NCI-H1092 (cell line): ENCODE results near the gene TAMALIN.
A peak's percentile ranks its signal among the peaks of the same experiment; 100 is the strongest.

Experiments used
- DNase-seq: peaks from one replicate; lab custom pipeline; 2025; lab: John Stamatoyannopoulos, UW

Gene TAMALIN

DNA sequence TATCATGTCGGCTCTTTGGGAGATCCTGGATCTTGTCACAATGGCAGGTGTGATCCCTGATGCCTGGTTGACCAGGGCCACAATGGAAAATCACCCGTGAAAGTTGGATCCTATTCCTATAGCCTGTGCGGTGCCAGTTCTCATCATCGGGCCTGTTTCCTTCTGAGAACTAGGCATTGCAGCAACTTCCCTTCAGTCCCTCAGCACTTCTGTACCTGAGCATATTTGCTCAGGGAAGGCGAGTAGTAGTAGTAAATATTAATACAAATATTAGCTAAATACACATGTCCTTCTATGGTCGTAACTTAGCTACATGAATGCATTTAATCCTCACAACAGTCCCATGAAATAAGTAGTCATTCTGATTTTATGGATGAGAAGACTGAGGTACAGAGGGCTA, 22.1 kb upstream of the TAMALIN start:
- no peak for DNase-seq

DNA sequence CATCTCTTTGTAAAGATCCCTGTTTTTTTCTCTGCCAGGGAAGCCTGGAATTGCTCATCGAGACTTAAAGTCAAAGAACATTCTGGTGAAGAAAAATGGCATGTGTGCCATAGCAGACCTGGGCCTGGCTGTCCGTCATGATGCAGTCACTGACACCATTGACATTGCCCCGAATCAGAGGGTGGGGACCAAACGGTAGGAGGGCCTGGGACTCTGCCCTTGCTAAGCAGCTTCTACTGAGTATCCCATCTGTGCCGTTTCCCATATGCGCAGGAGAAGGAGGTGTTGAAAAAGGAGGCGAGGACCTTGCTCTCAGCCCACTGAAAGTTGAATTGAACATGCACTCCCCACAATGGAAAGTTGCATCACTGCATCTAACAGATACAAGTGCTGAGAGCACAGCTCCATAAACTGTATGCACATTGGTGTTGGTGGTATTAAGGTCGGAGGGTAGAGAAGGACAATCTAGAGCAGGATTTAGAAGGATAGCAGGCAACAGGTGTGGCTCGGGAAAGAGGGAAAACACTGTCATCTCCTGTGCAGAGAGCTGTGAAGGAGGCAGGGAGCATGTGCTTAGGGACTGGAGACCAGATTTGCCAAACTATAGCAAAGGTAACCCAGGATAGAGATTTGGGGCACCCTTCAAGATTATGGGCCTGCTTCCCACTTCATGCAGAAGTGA, 21.5 kb upstream of the TAMALIN start:
- no peak for DNase-seq

DNA sequence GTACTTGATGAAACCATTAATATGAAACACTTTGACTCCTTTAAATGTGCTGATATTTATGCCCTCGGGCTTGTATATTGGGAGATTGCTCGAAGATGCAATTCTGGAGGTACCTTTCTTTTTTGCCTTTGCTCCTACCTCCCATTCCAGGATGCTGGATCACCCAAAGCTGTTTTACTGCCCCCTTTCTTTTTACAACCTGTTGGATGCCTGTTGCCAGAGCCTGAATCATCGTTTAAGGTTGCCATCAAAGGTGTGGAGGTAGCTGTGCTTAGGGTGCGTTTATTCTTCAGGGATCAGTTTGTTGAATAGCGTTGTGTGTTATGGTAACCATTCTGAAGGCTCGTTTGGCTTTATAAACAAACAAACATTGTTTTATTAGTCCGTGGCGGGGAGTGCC, 19.9 kb upstream of the TAMALIN start:
- DNase-seq = no peak

DNA sequence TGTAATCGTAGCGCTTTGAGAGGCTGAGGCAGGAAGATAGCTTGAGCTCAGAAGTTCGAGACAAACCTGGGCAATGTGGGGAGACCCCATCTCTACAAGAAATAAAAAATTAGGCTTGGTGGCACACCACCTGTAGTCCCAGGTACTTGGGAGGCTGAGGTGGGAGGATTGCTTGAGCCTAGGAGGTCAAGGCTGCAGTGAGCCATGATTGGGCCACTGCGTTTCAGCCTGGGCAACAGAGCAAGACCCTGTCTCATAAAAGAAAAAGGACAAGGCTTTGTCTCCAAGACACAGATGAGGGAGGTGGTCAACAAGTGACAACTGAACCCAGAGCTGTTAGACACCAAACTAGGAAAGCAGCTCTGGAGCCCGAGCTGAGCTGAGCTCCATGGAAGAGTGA, 14.5 kb upstream of the TAMALIN start:
- no peak for DNase-seq

DNA sequence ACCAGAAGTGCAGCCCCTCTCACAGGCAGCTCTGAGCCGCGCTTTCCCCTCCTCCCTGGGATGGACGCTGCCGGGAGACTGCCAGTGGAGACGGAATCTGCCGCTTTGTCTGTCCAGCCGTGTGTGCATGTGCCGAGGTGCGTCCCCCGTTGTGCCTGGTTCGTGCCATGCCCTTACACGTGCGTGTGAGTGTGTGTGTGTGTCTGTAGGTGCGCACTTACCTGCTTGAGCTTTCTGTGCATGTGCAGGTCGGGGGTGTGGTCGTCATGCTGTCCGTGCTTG, 12.3 kb upstream of the TAMALIN start:
- no peak for DNase-seq

DNA sequence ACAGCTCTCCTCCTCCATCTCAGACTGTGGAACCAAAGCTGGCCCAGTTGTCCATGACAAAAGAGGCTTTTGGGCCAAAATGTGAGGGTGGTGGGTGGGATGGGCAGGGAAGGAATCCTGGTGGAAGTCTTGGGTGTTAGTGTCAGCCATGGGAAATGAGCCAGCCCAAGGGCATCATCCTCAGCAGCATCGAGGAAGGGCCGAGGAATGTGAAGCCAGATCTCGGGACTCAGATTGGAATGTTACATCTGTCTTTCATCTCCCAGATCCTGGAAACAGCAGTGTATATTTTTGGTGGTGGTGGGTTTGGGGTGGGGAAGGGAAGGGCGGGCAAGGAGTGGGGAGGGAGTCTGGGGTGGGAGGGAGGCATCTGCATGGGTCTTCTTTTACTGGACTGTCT, 11.8 kb upstream of the TAMALIN start:
- no peak for DNase-seq

DNA sequence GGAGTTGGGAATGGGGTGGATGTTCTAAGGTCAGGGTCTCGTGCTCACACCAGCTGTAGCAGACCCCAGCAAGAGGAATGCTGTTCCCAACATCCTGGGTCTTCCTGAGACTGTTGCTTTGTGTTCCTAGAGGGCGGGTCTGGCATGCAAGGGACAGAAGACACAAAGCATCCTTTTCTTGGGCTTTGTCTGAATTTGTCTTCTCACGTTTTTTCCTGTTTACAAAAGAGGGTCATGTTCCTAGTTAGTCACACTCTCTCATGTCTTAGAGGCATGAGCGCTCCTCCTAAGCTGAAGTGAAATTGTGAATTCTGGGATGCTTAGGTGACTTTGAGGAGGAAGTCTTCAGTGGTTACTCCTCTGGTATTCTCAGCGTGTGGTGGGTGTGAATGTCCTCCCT, 9.6 kb upstream of the TAMALIN start:
- DNase-seq = no peak

DNA sequence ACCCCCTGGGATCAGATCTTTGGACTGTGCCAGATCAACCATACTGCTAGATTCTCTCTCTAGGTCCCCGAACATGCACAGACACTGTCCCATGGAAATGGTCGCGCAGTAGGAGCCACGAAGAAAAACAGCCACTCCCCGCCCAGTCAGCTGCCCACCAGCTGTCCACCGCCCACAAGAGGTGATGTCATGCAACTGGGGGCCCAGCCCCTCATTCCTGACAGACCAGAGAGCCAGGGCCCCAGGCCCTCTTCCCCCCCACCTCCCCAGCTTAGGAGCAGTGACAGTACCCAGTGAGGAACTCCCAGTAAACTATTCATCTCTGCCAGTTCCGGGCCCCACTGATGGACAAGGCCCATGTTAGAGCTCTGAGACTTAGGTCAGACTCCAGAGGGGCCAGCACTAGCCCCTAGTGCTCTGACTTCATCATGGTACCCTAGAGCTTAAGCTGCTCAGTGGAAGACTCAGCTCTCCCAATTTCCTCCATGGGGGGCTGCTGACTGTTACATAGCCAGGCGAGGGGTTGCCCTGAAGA, 3.7 kb upstream of the TAMALIN start:
- no peak for DNase-seq

DNA sequence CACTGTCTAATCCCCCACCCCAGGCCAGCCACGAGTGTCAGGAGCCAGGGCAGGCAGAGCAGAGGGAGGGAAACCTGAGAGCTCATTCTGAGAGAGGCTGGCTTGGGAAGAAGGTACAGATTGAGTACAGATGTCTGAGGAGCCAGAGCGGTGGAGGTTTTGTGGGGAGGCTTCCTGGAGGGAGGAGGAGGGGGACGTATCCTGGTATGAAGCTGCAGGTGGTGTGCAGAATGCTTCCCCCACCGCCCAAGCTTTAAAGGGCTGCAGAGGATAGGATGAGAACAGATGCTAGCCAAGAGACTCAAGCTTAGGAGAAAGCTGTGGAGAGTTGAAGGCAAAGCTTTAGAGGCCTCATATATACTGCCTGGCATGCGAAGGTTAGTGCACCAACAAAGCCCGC, 3.2 kb upstream of the TAMALIN start:
- DNase-seq = no peak

DNA sequence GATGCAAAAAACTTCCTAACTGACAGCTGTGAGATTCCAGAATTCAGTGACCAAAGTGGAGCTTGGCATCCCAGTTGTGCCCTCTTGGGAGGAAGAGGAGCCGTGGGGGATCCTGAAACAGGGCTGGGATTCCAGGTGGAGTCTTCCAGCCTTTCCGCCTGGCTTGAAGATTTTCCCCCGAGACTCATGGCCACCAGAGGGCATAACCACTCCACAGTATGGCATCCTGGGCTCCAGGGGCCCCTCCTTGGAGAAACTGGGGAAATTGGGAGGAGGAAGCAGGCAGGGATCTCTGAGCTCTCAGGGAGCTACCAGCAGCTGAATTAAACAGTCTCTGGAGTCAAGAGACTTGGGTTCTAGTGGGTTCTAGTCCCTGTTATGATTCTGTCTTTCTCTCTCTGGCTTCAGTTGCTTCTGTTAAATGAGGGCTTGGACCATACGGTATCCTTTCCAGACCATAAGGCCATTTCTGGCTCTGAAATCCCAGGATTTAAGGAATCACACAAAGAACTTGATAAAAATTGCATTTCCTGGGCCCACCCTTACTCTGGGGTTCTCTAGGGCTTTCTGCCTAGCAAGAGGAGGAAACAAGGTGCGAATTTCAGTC, 2.6 kb upstream of the TAMALIN start:
- no peak for DNase-seq

DNA sequence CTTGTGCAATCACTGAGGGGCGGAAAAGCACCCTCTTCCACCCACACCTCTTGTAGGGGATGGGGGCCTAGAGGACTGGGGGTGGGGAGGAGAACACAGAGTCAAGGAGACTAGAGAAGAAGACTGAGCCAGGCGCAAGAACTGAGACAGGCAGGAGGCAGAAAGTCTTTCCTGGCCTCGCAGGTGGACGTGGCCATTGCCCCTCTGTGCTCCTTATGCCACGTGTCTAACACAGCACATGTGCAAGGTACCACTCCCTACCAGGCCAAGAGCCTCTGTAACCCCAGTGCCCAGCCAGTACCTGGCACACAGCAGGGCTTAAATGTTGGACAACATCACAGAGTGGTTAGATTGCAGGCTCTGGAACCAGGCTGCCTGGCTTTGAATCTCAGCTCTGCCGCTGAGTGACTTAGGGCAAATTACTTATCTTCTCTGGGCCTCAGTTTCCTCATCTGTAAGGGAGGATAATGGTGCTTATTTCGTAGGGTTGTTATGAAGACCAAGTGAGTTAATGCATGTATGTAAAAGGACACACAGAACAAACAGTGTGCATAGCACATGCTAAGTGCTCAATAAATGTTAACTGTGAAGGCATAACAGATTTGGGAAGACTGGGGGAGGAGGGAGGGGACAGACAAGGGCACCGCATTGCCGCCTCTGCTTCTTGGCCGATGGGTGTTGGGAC, 1.4 kb upstream of the TAMALIN start:
- DNase-seq = no peak

DNA sequence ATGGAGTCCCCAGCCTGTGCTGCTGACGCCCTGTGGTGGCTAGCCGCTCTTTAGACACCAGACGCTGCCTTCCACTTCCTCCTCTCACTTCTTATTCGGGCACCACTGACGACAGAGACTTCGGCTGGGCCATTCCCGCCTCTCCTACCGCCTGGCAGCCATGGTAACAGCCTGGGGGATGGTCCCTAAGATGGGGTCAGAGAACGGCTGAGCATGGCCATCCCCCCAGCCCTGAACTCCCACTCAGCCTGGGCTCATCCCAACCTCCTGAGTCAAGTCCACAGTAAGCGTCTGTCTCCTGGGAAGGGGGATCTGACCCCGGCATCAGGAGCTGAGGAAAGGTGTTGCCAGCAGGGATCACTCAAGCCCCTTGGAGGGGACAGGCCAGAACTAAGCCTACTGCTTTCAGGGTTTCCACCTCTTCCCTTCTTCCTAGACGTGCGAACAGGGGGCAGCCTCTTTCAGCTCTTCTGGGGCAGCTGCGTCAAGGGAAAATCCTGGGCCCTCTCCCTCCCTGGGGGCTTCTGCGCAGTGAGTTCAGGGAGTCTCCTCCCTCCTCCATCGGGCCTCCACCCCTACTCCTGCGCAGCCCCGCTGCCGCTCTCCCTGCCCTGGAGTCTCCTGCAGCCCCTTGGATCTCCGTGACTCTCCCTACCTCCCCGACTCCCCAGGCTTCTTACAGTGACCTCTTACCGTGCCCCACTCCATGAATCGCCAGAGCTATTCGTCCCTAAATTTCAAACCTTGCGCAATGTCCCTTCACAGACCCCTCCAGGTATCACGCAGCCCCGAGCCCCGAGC, 643 bp upstream of the TAMALIN start:
- DNase-seq = no peak

DNA sequence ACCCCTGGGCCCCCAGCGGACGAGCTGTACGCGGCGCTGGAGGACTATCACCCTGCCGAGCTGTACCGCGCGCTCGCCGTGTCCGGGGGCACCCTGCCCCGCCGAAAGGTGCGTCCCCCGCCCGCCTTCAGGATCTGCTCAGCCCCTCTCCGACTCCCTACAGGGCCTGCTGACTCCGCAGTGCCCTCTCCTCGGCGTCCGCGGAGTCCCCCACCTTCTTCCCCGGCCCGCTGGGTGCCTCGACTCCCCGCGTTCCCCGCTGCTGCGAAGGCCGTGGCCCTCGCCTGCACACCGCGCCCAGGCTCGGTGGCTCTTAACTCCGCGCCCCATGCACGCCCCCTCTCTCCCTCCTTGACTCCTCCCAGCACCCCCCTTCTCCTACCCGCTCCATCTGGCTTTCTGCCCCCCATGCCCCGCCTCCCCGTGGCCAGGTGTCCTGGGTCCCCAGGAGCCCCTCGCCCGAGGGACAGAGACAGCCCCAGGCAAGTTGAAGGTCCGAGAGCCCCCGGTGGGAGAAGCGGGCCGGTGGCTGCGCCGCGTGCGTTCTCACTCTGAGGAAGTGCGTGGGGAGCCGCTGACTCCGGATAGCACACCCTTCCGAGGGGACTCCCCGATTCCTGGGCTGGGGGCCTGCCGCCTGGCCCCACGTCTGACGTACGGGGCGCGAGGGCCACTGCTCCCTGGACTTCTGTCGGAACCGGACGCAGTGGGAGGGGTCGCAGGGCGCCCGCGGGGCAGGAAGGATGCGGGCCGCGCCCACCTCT, 594 bp downstream of the TAMALIN start:
- no peak for DNase-seq

DNA sequence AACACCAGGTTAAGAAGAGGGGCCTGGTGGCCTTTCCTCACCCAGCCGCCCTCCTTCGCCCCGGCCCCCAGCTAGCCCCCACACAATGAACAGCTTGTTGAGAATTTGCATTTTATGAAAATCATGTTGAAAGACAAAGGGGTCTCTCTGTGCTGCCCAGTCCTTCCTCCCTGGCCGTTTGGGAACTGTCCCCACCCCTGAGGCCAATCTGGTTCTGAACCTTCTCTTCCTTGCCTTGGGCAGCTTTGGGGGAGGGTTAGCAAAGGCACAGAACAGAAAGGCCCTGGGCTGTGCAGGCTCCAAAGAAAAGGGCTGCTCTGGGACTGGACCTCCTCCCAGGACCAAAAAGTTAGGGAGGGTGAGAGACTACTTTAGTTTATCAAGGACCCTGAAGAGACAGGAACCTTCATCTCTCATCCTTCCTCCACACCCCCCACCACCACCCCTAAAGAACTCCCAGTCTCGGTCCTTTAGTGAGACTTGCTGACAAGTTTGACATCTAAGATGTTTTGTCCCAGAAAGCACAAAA, 1.3 kb downstream of the TAMALIN start:
- DNase-seq = no peak

DNA sequence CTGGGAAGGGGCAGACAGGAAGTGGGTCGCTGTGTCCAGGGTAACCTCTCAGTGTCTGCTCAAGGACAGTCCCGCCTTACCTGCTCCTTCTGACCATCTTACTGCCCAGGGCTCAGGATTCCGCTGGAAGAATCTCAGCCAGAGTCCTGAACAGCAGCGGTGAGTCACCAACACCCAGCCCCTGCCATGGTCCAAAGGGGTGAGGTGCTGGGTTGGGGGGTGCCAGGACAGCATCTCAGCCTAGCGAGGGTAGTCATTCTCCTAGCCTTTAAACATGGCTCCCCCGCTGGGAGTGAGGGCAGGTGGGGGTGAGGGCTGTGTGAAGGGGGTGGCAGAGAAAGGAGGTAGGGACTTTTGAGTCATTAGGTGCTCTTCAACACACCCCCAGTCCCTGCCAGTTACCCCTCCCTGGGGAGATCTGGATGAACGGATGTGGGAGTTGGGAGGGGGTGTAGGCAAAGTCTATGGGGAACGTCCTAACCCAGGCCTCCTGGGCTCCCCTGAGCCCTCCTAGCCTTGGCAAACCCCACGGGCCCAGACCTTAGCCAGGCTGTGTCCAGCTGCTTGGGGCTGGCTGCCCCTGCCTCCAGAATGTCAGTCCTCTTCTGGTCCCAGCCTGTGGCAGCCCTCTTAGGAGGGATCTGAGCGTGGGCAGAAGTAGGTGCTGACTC, 2.5 kb downstream of the TAMALIN start:
- no peak for DNase-seq

DNA sequence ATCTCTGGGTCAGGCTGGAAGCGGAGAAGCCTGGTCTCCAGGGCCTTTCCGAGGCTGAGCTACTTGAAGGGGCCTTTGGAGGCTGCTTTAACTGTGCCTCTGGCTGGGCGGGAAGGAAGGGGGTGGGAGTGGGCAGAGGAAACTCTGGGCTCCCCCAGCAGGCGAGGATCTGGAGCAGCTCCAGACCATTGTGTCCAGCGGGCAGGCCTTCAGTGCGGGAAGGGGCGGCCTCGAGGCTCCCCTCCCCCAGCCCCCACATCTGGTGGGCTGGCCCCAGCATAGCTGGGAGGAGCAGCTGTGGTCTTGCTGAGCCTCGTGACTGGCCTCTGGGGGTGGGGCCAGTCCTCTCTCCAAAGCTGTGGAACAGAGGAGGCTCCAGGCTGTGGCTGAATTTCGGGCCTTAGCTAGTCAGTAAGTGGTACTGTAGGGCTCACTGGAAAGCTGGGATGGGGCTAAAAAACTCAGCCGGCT, 3.4 kb downstream of the TAMALIN start:
- no peak for DNase-seq

DNA sequence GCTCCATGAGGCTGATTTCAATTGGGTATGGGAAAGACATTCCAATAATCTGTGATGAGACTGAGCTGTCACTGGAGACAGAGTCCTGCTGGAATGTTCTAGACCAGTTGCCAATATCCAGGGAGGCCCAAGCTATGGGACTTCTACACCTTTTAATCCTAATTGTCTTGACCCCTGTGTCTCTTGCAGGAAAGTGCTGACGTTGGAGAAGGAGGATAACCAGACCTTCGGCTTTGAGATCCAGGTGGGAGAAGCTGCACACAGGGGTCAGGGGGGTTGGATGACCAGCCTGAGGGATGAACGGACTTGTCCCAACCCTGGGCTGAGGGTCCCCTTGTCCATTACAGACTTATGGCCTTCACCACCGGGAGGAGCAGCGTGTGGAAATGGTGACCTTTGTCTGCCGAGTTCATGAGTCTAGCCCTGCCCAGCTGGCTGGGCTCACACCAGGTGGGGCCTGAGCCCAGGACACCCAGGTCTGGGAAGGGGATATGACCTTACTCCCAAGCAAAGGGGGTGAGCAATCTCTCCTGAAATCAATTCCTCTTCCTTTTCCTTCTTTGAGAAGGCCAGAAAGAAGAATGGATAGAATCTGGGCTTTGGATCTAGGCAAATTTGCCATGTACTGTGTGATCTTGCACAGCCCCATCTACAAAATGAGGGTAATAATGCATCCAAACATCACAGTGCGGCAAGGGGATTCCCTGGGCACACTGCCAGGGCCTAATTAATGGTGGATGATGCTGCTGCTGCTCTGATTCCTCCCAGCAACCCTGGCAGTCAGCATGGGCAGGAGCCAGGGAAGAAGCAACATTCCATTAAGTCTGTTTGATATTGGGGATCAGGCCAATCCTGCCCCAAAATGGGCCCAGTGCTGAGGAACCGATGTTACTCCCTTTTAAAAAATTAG, 4.2 kb downstream of the TAMALIN start:
- DNase-seq = peak; percentile 23

DNA sequence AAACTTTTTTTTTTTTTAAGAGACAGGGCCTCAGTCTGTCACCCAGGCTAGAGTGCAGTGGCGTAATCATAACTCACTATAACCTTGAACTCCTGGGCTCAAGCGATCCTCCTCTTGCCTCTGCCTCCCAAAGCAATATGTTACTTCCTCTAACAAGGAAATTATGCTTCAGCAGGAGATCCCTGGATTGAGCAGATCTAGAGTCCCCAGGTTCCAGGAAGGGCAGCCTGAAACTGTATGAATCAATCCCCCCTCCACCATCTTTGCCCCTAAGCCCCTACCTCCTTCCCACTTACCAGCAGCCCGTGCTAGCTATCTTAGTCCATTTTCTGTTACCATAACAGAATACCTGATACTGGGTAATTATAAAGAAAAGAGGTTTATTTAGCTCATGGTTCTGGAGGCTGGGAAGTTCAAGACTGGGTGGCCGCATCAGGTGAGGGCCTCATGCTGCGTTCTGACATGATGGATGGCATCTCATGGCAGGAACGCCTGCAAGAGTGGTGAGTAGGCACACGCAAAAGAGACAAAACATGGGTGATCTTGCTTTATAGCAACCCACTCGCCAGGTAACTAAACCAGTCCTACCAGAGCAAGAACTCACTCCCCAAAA, 5.0 kb downstream of the TAMALIN start:
- DNase-seq = no peak

DNA sequence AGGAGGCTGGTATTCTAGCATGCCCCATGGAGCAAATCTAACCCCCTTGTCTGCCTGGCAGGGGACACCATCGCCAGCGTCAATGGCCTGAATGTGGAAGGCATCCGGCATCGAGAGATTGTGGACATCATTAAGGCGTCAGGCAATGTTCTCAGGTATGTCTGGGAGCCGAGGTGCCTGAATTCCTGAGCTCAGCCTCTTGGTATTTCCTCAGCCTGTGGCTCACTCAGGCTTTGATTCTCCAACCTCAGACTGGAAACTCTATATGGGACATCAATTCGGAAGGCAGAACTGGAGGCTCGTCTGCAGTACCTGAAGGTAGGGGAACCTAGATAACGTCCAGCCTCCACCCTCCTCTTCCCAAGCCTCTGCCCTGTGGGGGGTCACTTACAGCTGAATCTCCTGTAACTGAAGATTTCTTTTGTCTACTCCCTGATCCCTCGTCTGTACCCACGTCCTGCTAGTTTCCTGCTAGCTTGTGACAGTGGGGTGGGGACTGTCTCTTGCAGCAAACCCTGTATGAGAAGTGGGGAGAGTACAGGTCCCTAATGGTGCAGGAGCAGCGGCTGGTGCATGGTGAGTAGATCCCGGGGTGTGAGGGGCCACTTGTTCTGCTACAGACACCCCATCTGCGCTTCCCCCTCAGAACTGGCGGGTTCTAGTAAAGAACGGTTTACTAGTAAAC, 7.0 kb downstream of the TAMALIN start:
- no peak for DNase-seq
